ENCODE measurements around the gene SLC25A24.

GRCh38 chr1:108120163-108120562 lies 80.0 kb downstream of the SLC25A24 start:
- TF ChIP-seq EGR1 (IDR thresholded peaks at IDR 0.05; ENCODE audit: low read depth in 2 of 2): no peak
- TF ChIP-seq GABPA (IDR thresholded peaks at IDR 0.05 in 1 of 2, conservative IDR thresholded peaks at IDR 0.05 in 1 of 2): no peak
- TF ChIP-seq MAX (IDR thresholded peaks at IDR 0.05): no peak
- TF ChIP-seq CTCF (IDR thresholded peaks at IDR 0.05; ENCODE audit: low read depth, low read length, missing input control): no peak
- no peak for TF ChIP-seq YY1 (IDR thresholded peaks at IDR 0.05)
- no peak for TF ChIP-seq FOXA1 (IDR thresholded peaks at IDR 0.05)
- no peak for TF ChIP-seq TAF1 (conservative IDR thresholded peaks at IDR 0.05)

Data from liver (tissue), 3 donors.